Progenitor cell of endocrine pancreas (in vitro differentiated cells): ENCODE results near the gene HSPA13. TPM values are rescaled to one million over a fixed set of nuclear protein-coding genes. Genes with fewer than 3 reads are reported as not detected.
"Not testable (repeated sequence)": the region's sequence is repeated elsewhere in the genome, so short reads cannot be mapped to it uniquely, and the experiment has no call there.

Experiments used
- DNase-seq: peaks from one replicate; pipeline ENCODE4 v3.0.0; 2021; ENCODE audit warnings: low spot score; ENCODE audit not compliant: unreplicated experiment
- H3K27ac Mint-ChIP-seq: 2 replicates; pipeline ENCODE4 v1.8.0; 2021; ENCODE audit warnings: mild to moderate bottlenecking, moderate library complexity, mixed read lengths
- H3K27me3 Mint-ChIP-seq: 2 replicates; pipeline ENCODE4 v1.8.0; 2021; ENCODE audit warnings: mixed read lengths
- H3K36me3 Mint-ChIP-seq: 2 replicates; pipeline ENCODE4 v1.8.0; 2022; ENCODE audit warnings: mixed read lengths; ENCODE audit not compliant: insufficient read depth
- H3K4me1 Mint-ChIP-seq: 2 replicates; pipeline ENCODE4 v1.8.0; 2021; ENCODE audit warnings: low read depth, mixed read lengths
- H3K4me3 Mint-ChIP-seq: 2 replicates; pipeline ENCODE4 v1.8.0; 2021; ENCODE audit warnings: low read depth, mild to moderate bottlenecking, moderate library complexity, mixed read lengths
- H3K9me3 Mint-ChIP-seq: 2 replicates; pipeline ENCODE4 v1.8.0; 2021; ENCODE audit warnings: low read depth, mixed read lengths
- CTCF ChIP-seq: fragments of 200-600 bp; sonication (generic); IDR thresholded peaks from one replicate; pipeline ENCODE4 v1.5.0; 2021; ENCODE audit warnings: antibody characterized with exemption, mild to moderate bottlenecking; ENCODE audit not compliant: unreplicated experiment
- total RNA-seq: library from RNA; stranded (reverse); gene quantifications from 2 replicates; pipeline ENCODE4 v1.2.1, GENCODE V29; 2021

HSPA13 gene
- total RNA-seq, 1 donor from 2014 or later = 45.7 TPM

GRCh38 chr21:14356746-14357145 lies 26.2 kb downstream of the HSPA13 start:
- H3K27me3 Mint-ChIP-seq = peaks cover 7% of the 10 kb centered on the region
- no peaks in the 10 kb centered on the region for H3K9me3 Mint-ChIP-seq
- no peak for TF ChIP-seq CTCF
- no peak for DNase-seq
- no peak overlapping the region for H3K27ac Mint-ChIP-seq
- H3K4me3 Mint-ChIP-seq = no peak overlapping the region
- H3K36me3 Mint-ChIP-seq = no peaks in the 10 kb centered on the region
- H3K4me1 Mint-ChIP-seq = no peaks in the 10 kb centered on the region

GRCh38 chr21:14354515-14354914 lies 28.4 kb downstream of the HSPA13 start:
- no peak overlapping the region for H3K27ac Mint-ChIP-seq
- no peak for DNase-seq
- peaks cover 7% of the 10 kb centered on the region for H3K27me3 Mint-ChIP-seq
- no peak for TF ChIP-seq CTCF
- H3K4me1 Mint-ChIP-seq = no peaks in the 10 kb centered on the region
- H3K4me3 Mint-ChIP-seq = no peak overlapping the region
- H3K9me3 Mint-ChIP-seq = no peaks in the 10 kb centered on the region
- no peaks in the 10 kb centered on the region for H3K36me3 Mint-ChIP-seq

- no peak for TF ChIP-seq CTCF
- no peaks in the 10 kb centered on the region for H3K9me3 Mint-ChIP-seq
- no peak for DNase-seq
- H3K36me3 Mint-ChIP-seq = no peaks in the 10 kb centered on the region
- H3K27ac Mint-ChIP-seq = no peak overlapping the region
- peaks cover 7% of the 10 kb centered on the region for H3K27me3 Mint-ChIP-seq
- no peaks in the 10 kb centered on the region for H3K4me1 Mint-ChIP-seq
- no peak overlapping the region for H3K4me3 Mint-ChIP-seq
Observed at GRCh38 chr21:14353726-14354125, 29.2 kb downstream of the HSPA13 start.

GRCh38 chr21:14353231-14353630 lies 29.7 kb downstream of the HSPA13 start:
- Mint-ChIP-seq H3K4me3 (no peak overlapping the region), H3K4me1 (no peaks in the 10 kb centered on the region), H3K9me3 (no peaks in the 10 kb centered on the region), H3K27me3 (peaks cover 7% of the 10 kb centered on the region), H3K27ac (no peak overlapping the region), H3K36me3 (no peaks in the 10 kb centered on the region)
- no peak for TF ChIP-seq CTCF
- DNase-seq = no peak

GRCh38 chr21:14327346-14327745 lies 55.6 kb downstream of the HSPA13 start:
- H3K4me1 Mint-ChIP-seq, H3K27me3 Mint-ChIP-seq, H3K36me3 Mint-ChIP-seq, H3K9me3 Mint-ChIP-seq, H3K4me3 Mint-ChIP-seq, H3K27ac Mint-ChIP-seq, DNase-seq: not testable (repeated sequence)

- H3K4me3 Mint-ChIP-seq = no peak overlapping the region
- no peaks in the 10 kb centered on the region for H3K36me3 Mint-ChIP-seq
- no peaks in the 10 kb centered on the region for H3K4me1 Mint-ChIP-seq
- no peak for TF ChIP-seq CTCF
- DNase-seq = no peak
- H3K27ac Mint-ChIP-seq = no peak overlapping the region
- H3K9me3 Mint-ChIP-seq = peaks cover 5% of the 10 kb centered on the region
- H3K27me3 Mint-ChIP-seq = no peaks in the 10 kb centered on the region
Observed at GRCh38 chr21:14325595-14325994, 57.4 kb downstream of the HSPA13 start.

Other genes with a start within 250 kb of the HSPA13 start
- gene LIPI, start 172.2 kb downstream of the HSPA13 start, total RNA-seq = not detected in 2 replicates
- 4.9 and 7.4 TPM in 2 replicates for gene RBM11, start 167.0 kb downstream of the HSPA13 start, total RNA-seq
- gene SAMSN1, start 163.2 kb upstream of the HSPA13 start, total RNA-seq = not detected in 2 replicates